SK-N-MC (cell line): ENCODE measurements around the gene RAPGEF2.

ENCODE experiments used
- DNase-seq: peaks from one replicate; pipeline ENCODE4 v3.0.0-alpha.2; 2011; ENCODE audit warnings: low read depth, low spot score
- H3K27ac ChIP-seq: fragments of 200-600 bp; sonication (generic); 2 replicates; pipeline ENCODE4 v1.5.1; 2016; ENCODE audit warnings: mixed run types
- H3K36me3 ChIP-seq: fragments of 200-600 bp; sonication (generic); 2 replicates; pipeline ENCODE4 v1.6.1; 2017; ENCODE audit warnings: antibody characterized with exemption, low read length, mixed read lengths; ENCODE audit not compliant: insufficient read depth
- H3K4me3 ChIP-seq: fragments of 200-600 bp; sonication (generic); 2 replicates; pipeline ENCODE4 v1.5.1; 2016
- H3K9ac ChIP-seq: fragments of 200-600 bp; sonication (generic); 2 replicates; pipeline ENCODE4 v1.8.0; 2017; ENCODE audit warnings: mixed run types, mixed read lengths; ENCODE audit not compliant: insufficient read length
- H3K9me3 ChIP-seq: fragments of 200-600 bp; sonication (generic); 2 replicates; pipeline ENCODE4 v1.6.1; 2017; ENCODE audit warnings: low read depth, mild to moderate bottlenecking, antibody characterized with exemption, low read length, moderate library complexity, mixed read lengths
- EZH2 ChIP-seq: fragments of 200-600 bp; sonication (generic); IDR thresholded peaks from one replicate; pipeline ENCODE4 v1.6.1; 2017; ENCODE audit warnings: antibody characterized with exemption
- FOXP2 ChIP-seq: optimal IDR thresholded peaks from 2 replicates; pipeline ENCODE3; 2011; ENCODE audit warnings: mild to moderate bottlenecking, moderate library complexity; ENCODE audit not compliant: insufficient read depth; ENCODE audit errors: extremely low read length, control extremely low read depth
- POLR2AphosphoS5 ChIP-seq: IDR thresholded peaks from 2 replicates; pipeline ENCODE4 v1.6.1; 2012; ENCODE audit warnings: mild to moderate bottlenecking, low read depth, low read length, borderline replicate concordance

Gene RAPGEF2

GRCh38 chr4:159148441-159148840, 45.6 kb downstream of the RAPGEF2 start:
- H3K9me3 ChIP-seq = no peaks in the 10 kb centered on the region
- no peak overlapping the region for H3K9ac ChIP-seq
- H3K27ac ChIP-seq = no peak overlapping the region
- H3K36me3 ChIP-seq = no peaks in the 10 kb centered on the region
- DNase-seq = no peak
- TF ChIP-seq POLR2AphosphoS5 = no peak
- TF ChIP-seq EZH2 = no peak
- TF ChIP-seq FOXP2 = no peak
- H3K4me3 ChIP-seq = no peak overlapping the region

GRCh38 chr4:159149666-159150065, 46.8 kb downstream of the RAPGEF2 start:
- Histone ChIP-seq H3K9ac (no peak overlapping the region), H3K9me3 (no peaks in the 10 kb centered on the region), H3K36me3 (no peaks in the 10 kb centered on the region), H3K4me3 (no peak overlapping the region), H3K27ac (no peak overlapping the region)
- TF ChIP-seq FOXP2 (no peak), EZH2 (no peak), POLR2AphosphoS5 (no peak)
- DNase-seq = no peak

- no peak overlapping the region for H3K27ac ChIP-seq
- DNase-seq = no peak
- TF ChIP-seq FOXP2 (no peak), POLR2AphosphoS5 (no peak), EZH2 (no peak)
- no peak overlapping the region for H3K4me3 ChIP-seq
- H3K9ac ChIP-seq = no peak overlapping the region
- no peaks in the 10 kb centered on the region for H3K36me3 ChIP-seq
- no peaks in the 10 kb centered on the region for H3K9me3 ChIP-seq
These were observed 47.5 kb downstream of the RAPGEF2 start for GRCh38 chr4:159150396-159150795.

- DNase-seq = no peak
- no peak overlapping the region for H3K27ac ChIP-seq
- TF ChIP-seq EZH2 (no peak), POLR2AphosphoS5 (no peak), FOXP2 (no peak)
- H3K4me3 ChIP-seq = no peak overlapping the region
- H3K9me3 ChIP-seq = no peaks in the 10 kb centered on the region
- no peaks in the 10 kb centered on the region for H3K36me3 ChIP-seq
- no peak overlapping the region for H3K9ac ChIP-seq
These were observed 48.0 kb downstream of the RAPGEF2 start for GRCh38 chr4:159150821-159151390.

- H3K36me3 ChIP-seq = no peaks in the 10 kb centered on the region
- DNase-seq = no peak
- no peaks in the 10 kb centered on the region for H3K9me3 ChIP-seq
- H3K9ac ChIP-seq = no peak overlapping the region
- TF ChIP-seq FOXP2 (no peak), POLR2AphosphoS5 (no peak), EZH2 (no peak)
- H3K27ac ChIP-seq = no peak overlapping the region
- no peak overlapping the region for H3K4me3 ChIP-seq
These were observed 48.8 kb downstream of the RAPGEF2 start for GRCh38 chr4:159151689-159152088.

GRCh38 chr4:159152181-159152580, 49.3 kb downstream of the RAPGEF2 start:
- Histone ChIP-seq H3K9me3 (no peaks in the 10 kb centered on the region), H3K4me3 (no peak overlapping the region), H3K36me3 (no peaks in the 10 kb centered on the region), H3K9ac (no peak overlapping the region), H3K27ac (no peak overlapping the region)
- DNase-seq = no peak
- no peak for TF ChIP-seq POLR2AphosphoS5
- TF ChIP-seq EZH2 = no peak
- no peak for TF ChIP-seq FOXP2

GRCh38 chr4:159153669-159154068, 50.8 kb downstream of the RAPGEF2 start:
- DNase-seq = no peak
- TF ChIP-seq EZH2 = no peak
- no peak for TF ChIP-seq POLR2AphosphoS5
- no peak for TF ChIP-seq FOXP2
- Histone ChIP-seq H3K36me3 (no peaks in the 10 kb centered on the region), H3K27ac (no peak overlapping the region), H3K9me3 (no peaks in the 10 kb centered on the region), H3K4me3 (no peak overlapping the region), H3K9ac (no peak overlapping the region)

- Histone ChIP-seq H3K4me3 (no peak overlapping the region), H3K27ac (no peak overlapping the region), H3K9ac (no peak overlapping the region), H3K36me3 (no peaks in the 10 kb centered on the region), H3K9me3 (no peaks in the 10 kb centered on the region)
- TF ChIP-seq FOXP2 = no peak
- no peak for TF ChIP-seq POLR2AphosphoS5
- no peak for TF ChIP-seq EZH2
- no peak for DNase-seq
These were observed 52.2 kb downstream of the RAPGEF2 start for GRCh38 chr4:159155119-159155518.

- no peak overlapping the region for H3K4me3 ChIP-seq
- TF ChIP-seq EZH2 (no peak), POLR2AphosphoS5 (no peak), FOXP2 (no peak)
- no peak overlapping the region for H3K27ac ChIP-seq
- H3K9me3 ChIP-seq = no peaks in the 10 kb centered on the region
- no peaks in the 10 kb centered on the region for H3K36me3 ChIP-seq
- no peak for DNase-seq
- no peak overlapping the region for H3K9ac ChIP-seq
These were observed 55.3 kb downstream of the RAPGEF2 start for GRCh38 chr4:159158083-159158617.
